ENCODE results near the gene CEP95.
"Not testable (repeated sequence)": the region's sequence is repeated elsewhere in the genome, so short reads cannot be mapped to it uniquely, and the experiment has no call there.

CEP95 gene

GRCh38 chr17:64484380-64484779 is 22.4 kb upstream of the CEP95 start:
- TF ChIP-seq CTCF (IDR thresholded peaks at IDR 0.05; ENCODE audit: control extremely low read depth, extremely low read depth, low read depth, missing control alignments), result no peak
- ChIA-PET CTCF (interaction anchor here (1.9 kb wide), 1 partner anchor 65 kb away, joined by 8 read pairs; no protein-coding TSS in a partner anchor), POLR2A (no interaction called here)
- DNase-seq (ENCODE audit: extremely low spot score), result no peak

- no peak for DNase-seq (ENCODE audit: extremely low spot score)
- no peak for TF ChIP-seq CTCF (IDR thresholded peaks at IDR 0.05; ENCODE audit: control extremely low read depth, extremely low read depth, low read depth, missing control alignments)
- POLR2A ChIA-PET, result no interaction called here
- CTCF ChIA-PET, result interaction anchor here (5.5 kb wide), 1 partner anchor 68 kb away, joined by 96 read pairs; no protein-coding TSS in a partner anchor
Measured at GRCh38 chr17:64488301-64488700, 18.5 kb upstream of the CEP95 start.

- POLR2A ChIA-PET, result interaction anchor here (0.6 to 1.3 kb wide), 3 partner anchors 14 to 538 kb away, joined by 3 to 8 read pairs (median 3); partner anchors contain the start of gene DDX5
- CTCF ChIA-PET, result interaction anchor here (0.6 to 5.9 kb wide), 13 partner anchors 8 to 344 kb away, joined by 3 to 96 read pairs (median 4); no protein-coding TSS in a partner anchor
- peak; percentile 71 for TF ChIP-seq CTCF (IDR thresholded peaks at IDR 0.05; ENCODE audit: control extremely low read depth, extremely low read depth, low read depth, missing control alignments)
- DNase-seq (ENCODE audit: extremely low spot score), result no peak
Measured at GRCh38 chr17:64491034-64491860, 15.5 kb upstream of the CEP95 start.

GRCh38 chr17:64491994-64492393 is 14.8 kb upstream of the CEP95 start:
- POLR2A ChIA-PET, result interaction anchor here (0.6 to 1.4 kb wide), 3 partner anchors 13 to 537 kb away, joined by 3 to 6 read pairs (median 3); no protein-coding TSS in a partner anchor
- CTCF ChIA-PET, result interaction anchor here (0.7 to 5.9 kb wide), 8 partner anchors 14 to 344 kb away, joined by 3 to 96 read pairs (median 4); partner anchors contain the start of genes CEP95 and DDX5
- no peak for DNase-seq (ENCODE audit: extremely low spot score)
- TF ChIP-seq CTCF (IDR thresholded peaks at IDR 0.05; ENCODE audit: control extremely low read depth, extremely low read depth, low read depth, missing control alignments), result no peak

DNA sequence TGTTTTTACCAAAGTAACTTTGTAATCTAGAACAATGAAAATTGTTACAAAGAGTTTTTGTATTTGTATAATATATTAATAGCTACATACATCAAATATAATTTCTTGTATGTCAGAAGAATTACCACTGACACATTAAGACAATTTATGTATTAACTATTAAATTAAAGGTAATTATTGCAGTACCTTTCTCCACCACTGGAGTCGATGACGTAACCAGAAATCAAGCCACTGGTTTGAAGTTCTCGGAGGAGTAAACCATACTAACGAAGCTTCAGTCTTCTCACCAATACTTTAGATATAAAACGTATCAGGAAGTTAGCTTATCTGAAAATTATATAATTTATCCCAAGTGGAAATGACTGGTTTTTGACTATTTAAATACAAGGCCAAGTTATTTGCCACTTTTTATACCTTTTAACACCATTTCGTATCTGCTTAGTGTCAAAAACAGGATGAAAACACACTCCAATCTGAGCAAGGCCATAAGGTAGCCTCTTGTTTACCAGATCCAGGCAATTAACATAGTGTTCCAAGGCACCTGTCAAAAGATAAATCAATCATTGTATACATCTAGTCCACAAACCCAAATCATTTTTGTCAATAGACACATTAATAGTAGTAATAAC is 14.2 kb upstream of the CEP95 start:
- no peak for TF ChIP-seq CTCF (IDR thresholded peaks at IDR 0.05; ENCODE audit: control extremely low read depth, extremely low read depth, low read depth, missing control alignments)
- POLR2A ChIA-PET, result interaction anchor here (1.4 kb wide), 1 partner anchor 12 kb away, joined by 6 read pairs; no protein-coding TSS in a partner anchor
- CTCF ChIA-PET, result interaction anchor here (0.7 to 5.9 kb wide), 8 partner anchors 14 to 152 kb away, joined by 3 to 96 read pairs (median 4); partner anchors contain the start of genes CEP95 and DDX5
- DNase-seq (ENCODE audit: extremely low spot score), result no peak

- no peak for TF ChIP-seq CTCF (IDR thresholded peaks at IDR 0.05; ENCODE audit: control extremely low read depth, extremely low read depth, low read depth, missing control alignments)
- no peak for DNase-seq (ENCODE audit: extremely low spot score)
- ChIA-PET CTCF (interaction anchor here (1.7 to 5.9 kb wide), 3 partner anchors 14 to 74 kb away, joined by 4 to 58 read pairs (median 33); no protein-coding TSS in a partner anchor), POLR2A (no interaction called here)
Measured at GRCh38 chr17:64494121-64494520, 12.7 kb upstream of the CEP95 start.

- DNase-seq (ENCODE audit: extremely low spot score), result not testable (repeated sequence)
- CTCF ChIA-PET, result interaction anchor here (1.7 to 5.9 kb wide), 2 partner anchors 13 to 75 kb away, joined by 4 to 33 read pairs; no protein-coding TSS in a partner anchor
- POLR2A ChIA-PET, result interaction anchor here (0.7 to 5.2 kb wide), 3 partner anchors 11 to 658 kb away, joined by 5 to 89 read pairs (median 8); partner anchors contain the start of genes CEP95 and DDX5
Measured at GRCh38 chr17:64495300-64495699, 11.5 kb upstream of the CEP95 start.

Data from GM10248 (cell line).